ENCODE measurements around the gene ST6GALNAC1. TPM values are rescaled to one million over a fixed set of nuclear protein-coding genes. Genes with fewer than 3 reads are reported as not detected.

Gene ST6GALNAC1
- total and polyA plus RNA-seq, 2 of the 4 experiments (the other 2 are of a cell fraction), result not detected

GRCh38 chr17:76584427-76585032, 59.0 kb downstream of the ST6GALNAC1 start:
- peak overlapping the region; percentile 47; the same call in 1 of the 2 replicates for H3K4me3 ChIP-seq (ENCODE audit: insufficient read depth, low read depth, low read length)
- no peaks in the 10 kb centered on the region; the same call in 1 of the 2 replicates for H3K9me1 ChIP-seq (ENCODE audit: insufficient read depth, low read length)
- TF ChIP-seq RCOR1 (IDR thresholded peaks at IDR 0.05; ENCODE audit: insufficient replicate concordance, low read length) (no peak), MAZ (IDR thresholded peaks at IDR 0.05; ENCODE audit: borderline replicate concordance, low read depth, low read length) (no peak)
- no peak overlapping the region for H2BK15ac ChIP-seq (ENCODE audit: low read depth, low read length)
- H3K79me1 ChIP-seq (ENCODE audit: low read depth in 1 of 2, low read length in 2 of 2), result no peaks in the 10 kb centered on the region
- no peak overlapping the region for H2BK120ac ChIP-seq (ENCODE audit: low read depth, low read length)
- no peaks in the 10 kb centered on the region for H4K20me1 ChIP-seq (ENCODE audit: insufficient read depth, low read length)
- H3K4me2 ChIP-seq (ENCODE audit: low read depth, low read length), result peak overlapping the region; percentile 85
- no peak overlapping the region for H4K8ac ChIP-seq (ENCODE audit: low read depth in 2 of 2, low read length in 2 of 2)
- H3K18ac ChIP-seq (ENCODE audit: low read depth, low read length), result no peak overlapping the region
- no peak for DNase-seq
- H3K27me3 ChIP-seq (ENCODE audit: control insufficient read depth, insufficient read depth, low read length), result peaks cover 31% of the 10 kb centered on the region
- H3K9me3 ChIP-seq (ENCODE audit: control insufficient read depth, insufficient read depth, low read length), result 0 out of 2 replicates have a peak, but pooled peaks cover 2% of the 10 kb centered on the region
- no peak overlapping the region for H3K4ac ChIP-seq (ENCODE audit: low read depth, low read length)
- peak overlapping the region; percentile 86 for H2AFZ ChIP-seq (replicated peaks; ENCODE audit: low read length, poor library complexity)
- intact Hi-C loops (cut with micrococcal nuclease), result no loop called here
- WGBS, 2 experiments (ENCODE audit: extremely low coverage in 2 of 2, insufficient read length in 1 of 2), result 36% methylated on average over 4 of the region's 17 CpGs; no CpG with 5 or more reads in 1 of the 2 experiments
- no peak overlapping the region for H3K56ac ChIP-seq (ENCODE audit: extremely low read depth, insufficient read depth, low read length)
- H2BK5ac ChIP-seq (ENCODE audit: low read depth, low read length, poor library complexity, severe bottlenecking), result no peak overlapping the region
- peak overlapping the region; percentile 73 for H3K23ac ChIP-seq (ENCODE audit: low read depth, low read length)
- H3K9ac ChIP-seq (ENCODE audit: low read depth, low read length), result no peak overlapping the region
- no peak overlapping the region for H4K91ac ChIP-seq (ENCODE audit: insufficient read depth, low read depth, low read length)
- no peak overlapping the region for H3K27ac ChIP-seq (ENCODE audit: insufficient read depth, low read length)
- H2AK5ac ChIP-seq (ENCODE audit: low read depth, low read length), result no peak overlapping the region
- no peak overlapping the region for H2BK20ac ChIP-seq (ENCODE audit: low read depth, low read length)
- H3K14ac ChIP-seq (replicated peaks; ENCODE audit: low read depth, low read length), result no peak overlapping the region
- no peak overlapping the region for H2AK9ac ChIP-seq (replicated peaks; ENCODE audit: low read depth, low read length, poor library complexity)
- POLR2A ChIA-PET (ENCODE audit: unreplicated experiment), result no interaction called here
- ATAC-seq (ENCODE audit: low read depth), result no peak
- peaks cover 2% of the 10 kb centered on the region; the same call in 1 of the 2 replicates for H3K4me1 ChIP-seq (ENCODE audit: control insufficient read depth, insufficient read depth, low read length)
- in situ Hi-C loops (cut with MboI; ENCODE audit: low sequenced_read_pairs), result no loop called here
- H3K36me3 ChIP-seq (ENCODE audit: control insufficient read depth, insufficient read depth, low read length), result no peaks in the 10 kb centered on the region
- H4K5ac ChIP-seq (ENCODE audit: low read depth, low read length), result no peak overlapping the region
- dilution Hi-C loops (cut with HindIII; ENCODE audit: low sequenced_read_pairs, unreplicated experiment), result no loop called here
- CTCF ChIA-PET, result no interaction called here
- BruUV-seq (replicated peaks), result no TSS peak
